ENCODE measurements around the gene CIAPIN1.
"Not testable (repeated sequence)": the region's sequence is repeated elsewhere in the genome, so short reads cannot be mapped to it uniquely, and the experiment has no call there.

CIAPIN1 gene

GRCh38 chr16:57409870-57410587, 37.2 kb downstream of the CIAPIN1 start:
- Histone ChIP-seq H3K4me3 (ENCODE audit: low read depth, low read length) (no peak overlapping the region), H3K4me1 (ENCODE audit: control insufficient read depth, insufficient read depth, low read length) (no peaks in the 10 kb centered on the region), H3K36me3 (ENCODE audit: control insufficient read depth, insufficient read depth, low read length) (no peaks in the 10 kb centered on the region), H3K9ac (ENCODE audit: low read depth, low read length) (no peak overlapping the region), H3K27me3 (ENCODE audit: control insufficient read depth, insufficient read depth, low read length) (no peaks in the 10 kb centered on the region), H3K9me3 (ENCODE audit: control insufficient read depth, insufficient read depth, low read length) (no peaks in the 10 kb centered on the region)

- no peaks in the 10 kb centered on the region for H3K4me1 ChIP-seq (ENCODE audit: control insufficient read depth, insufficient read depth, low read length)
- no peaks in the 10 kb centered on the region for H3K36me3 ChIP-seq (ENCODE audit: control insufficient read depth, insufficient read depth, low read length)
- no peak overlapping the region for H3K9ac ChIP-seq (ENCODE audit: low read depth, low read length)
- no peaks in the 10 kb centered on the region for H3K27me3 ChIP-seq (ENCODE audit: control insufficient read depth, insufficient read depth, low read length)
- H3K4me3 ChIP-seq (ENCODE audit: low read depth, low read length): no peak overlapping the region
- no peaks in the 10 kb centered on the region for H3K9me3 ChIP-seq (ENCODE audit: control insufficient read depth, insufficient read depth, low read length)
These were observed 38.1 kb downstream of the CIAPIN1 start for GRCh38 chr16:57409065-57409464.

DNA sequence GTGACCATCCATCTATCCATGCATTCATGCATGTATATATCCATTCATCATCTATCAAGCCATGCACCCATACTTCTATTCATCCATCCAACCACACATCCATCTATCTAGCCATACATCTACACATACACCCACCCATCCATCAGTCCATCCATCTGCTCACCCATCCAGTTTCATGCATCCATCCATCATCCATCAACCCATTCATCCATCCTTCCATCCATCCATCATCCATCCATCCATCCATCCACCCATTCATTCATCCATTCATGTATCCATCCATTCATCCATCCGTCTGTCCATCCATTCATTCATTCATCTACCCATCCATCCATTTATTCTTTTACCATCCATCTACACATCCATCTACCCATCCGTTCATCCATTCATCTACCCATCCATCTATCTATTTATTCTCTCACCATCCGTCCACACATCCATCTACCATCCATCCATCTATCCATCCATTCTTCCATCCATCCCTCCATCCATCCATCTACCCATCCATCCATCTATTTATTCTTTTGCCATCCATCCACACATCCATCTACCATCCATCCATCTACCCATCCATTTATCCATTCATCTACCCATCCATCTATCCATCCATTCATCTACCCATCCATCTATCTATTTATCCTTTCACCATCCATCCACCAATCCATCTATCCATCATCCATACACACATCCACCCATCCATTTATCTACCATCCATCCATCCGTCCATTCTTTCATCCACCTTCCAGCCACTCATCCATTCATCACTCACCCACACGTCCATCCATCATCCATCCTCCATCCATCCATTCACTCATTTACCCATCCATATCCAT, 39.4 kb downstream of the CIAPIN1 start:
- Histone ChIP-seq H3K27me3 (ENCODE audit: control insufficient read depth, insufficient read depth, low read length) (no peaks in the 10 kb centered on the region), H3K36me3 (ENCODE audit: control insufficient read depth, insufficient read depth, low read length) (no peaks in the 10 kb centered on the region), H3K9ac (ENCODE audit: low read depth, low read length) (no peak overlapping the region), H3K4me1 (ENCODE audit: control insufficient read depth, insufficient read depth, low read length) (no peaks in the 10 kb centered on the region), H3K9me3 (ENCODE audit: control insufficient read depth, insufficient read depth, low read length) (no peaks in the 10 kb centered on the region), H3K4me3 (ENCODE audit: low read depth, low read length) (no peak overlapping the region)

GRCh38 chr16:57406881-57407280, 40.3 kb downstream of the CIAPIN1 start:
- Histone ChIP-seq H3K36me3 (ENCODE audit: control insufficient read depth, insufficient read depth, low read length) (no peaks in the 10 kb centered on the region), H3K4me1 (ENCODE audit: control insufficient read depth, insufficient read depth, low read length) (no peaks in the 10 kb centered on the region), H3K9me3 (ENCODE audit: control insufficient read depth, insufficient read depth, low read length) (no peaks in the 10 kb centered on the region), H3K9ac (ENCODE audit: low read depth, low read length) (no peak overlapping the region), H3K4me3 (ENCODE audit: low read depth, low read length) (no peak overlapping the region), H3K27me3 (ENCODE audit: control insufficient read depth, insufficient read depth, low read length) (no peaks in the 10 kb centered on the region)

- H3K9me3 ChIP-seq (ENCODE audit: control insufficient read depth, insufficient read depth, low read length): no peaks in the 10 kb centered on the region
- no peaks in the 10 kb centered on the region for H3K4me1 ChIP-seq (ENCODE audit: control insufficient read depth, insufficient read depth, low read length)
- H3K27me3 ChIP-seq (ENCODE audit: control insufficient read depth, insufficient read depth, low read length): no peaks in the 10 kb centered on the region
- no peak overlapping the region for H3K4me3 ChIP-seq (ENCODE audit: low read depth, low read length)
- no peaks in the 10 kb centered on the region for H3K36me3 ChIP-seq (ENCODE audit: control insufficient read depth, insufficient read depth, low read length)
- H3K9ac ChIP-seq (ENCODE audit: low read depth, low read length): no peak overlapping the region
These were observed 42.1 kb downstream of the CIAPIN1 start for GRCh38 chr16:57405097-57405496.

GRCh38 chr16:57403965-57404817, 43.0 kb downstream of the CIAPIN1 start, which contains the start of gene CCL17:
Gene CCL17 (plus strand): TSS chr16:57404767. CDS start chr16:57413933, 9,166 bp downstream.
- no peak within 1 kb of the TSS for H3K9ac ChIP-seq (ENCODE audit: low read depth, low read length)

DNA sequence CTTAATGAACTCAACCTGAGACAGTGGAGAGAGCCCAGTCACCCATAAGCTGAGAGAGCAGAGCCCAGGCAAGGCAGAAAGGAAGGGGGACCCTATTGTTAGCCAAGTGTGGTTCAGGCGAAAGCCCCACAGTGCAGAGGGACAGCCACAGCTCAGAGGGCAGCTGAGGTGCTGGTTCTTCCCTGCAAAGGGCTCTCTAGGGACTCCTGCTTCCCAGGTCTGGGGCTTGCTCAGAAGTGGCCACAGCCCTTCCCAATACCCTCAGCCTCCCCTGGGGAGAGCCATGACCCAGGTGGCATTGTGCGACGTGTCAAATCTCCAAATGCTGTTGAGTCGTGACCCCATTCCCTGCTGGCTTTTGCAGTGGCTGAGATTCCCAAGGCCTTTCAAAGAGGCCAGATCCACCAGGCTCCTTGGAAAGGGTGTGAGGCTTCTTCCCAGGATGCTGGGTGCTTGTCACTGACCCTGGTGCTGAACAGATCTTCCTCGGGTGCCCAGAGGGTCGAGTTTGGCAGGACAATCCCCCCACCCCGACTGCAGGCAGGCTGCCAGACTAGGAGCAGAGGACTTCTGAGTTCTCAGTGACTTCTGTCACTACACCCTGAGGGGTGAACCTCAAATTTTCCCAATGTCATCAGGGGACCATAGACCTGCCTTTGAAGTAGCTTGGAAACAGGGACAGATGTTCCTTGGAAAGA, 45.1 kb downstream of the CIAPIN1 start:
- Histone ChIP-seq H3K9ac (ENCODE audit: low read depth, low read length) (no peak overlapping the region), H3K27me3 (ENCODE audit: control insufficient read depth, insufficient read depth, low read length) (no peaks in the 10 kb centered on the region), H3K36me3 (ENCODE audit: control insufficient read depth, insufficient read depth, low read length) (no peaks in the 10 kb centered on the region), H3K4me1 (ENCODE audit: control insufficient read depth, insufficient read depth, low read length) (no peaks in the 10 kb centered on the region), H3K9me3 (ENCODE audit: control insufficient read depth, insufficient read depth, low read length) (no peaks in the 10 kb centered on the region), H3K4me3 (ENCODE audit: low read depth, low read length) (no peak overlapping the region)

More at GRCh38 chr16:57403965-57404817, 43.0 kb downstream of the CIAPIN1 start, which contains the start of gene CCL17:
- H3K9me3 ChIP-seq (ENCODE audit: control insufficient read depth, insufficient read depth, low read length): no peaks in the 10 kb centered on the region
- no peak within 1 kb of the TSS for H3K4me3 ChIP-seq (ENCODE audit: low read depth, low read length)
- H3K36me3 ChIP-seq (ENCODE audit: control insufficient read depth, insufficient read depth, low read length): no peaks in the 10 kb centered on the region
- no peaks in the 10 kb centered on the region for H3K4me1 ChIP-seq (ENCODE audit: control insufficient read depth, insufficient read depth, low read length)
- H3K27me3 ChIP-seq (ENCODE audit: control insufficient read depth, insufficient read depth, low read length): no peaks in the 10 kb centered on the region

DNA sequence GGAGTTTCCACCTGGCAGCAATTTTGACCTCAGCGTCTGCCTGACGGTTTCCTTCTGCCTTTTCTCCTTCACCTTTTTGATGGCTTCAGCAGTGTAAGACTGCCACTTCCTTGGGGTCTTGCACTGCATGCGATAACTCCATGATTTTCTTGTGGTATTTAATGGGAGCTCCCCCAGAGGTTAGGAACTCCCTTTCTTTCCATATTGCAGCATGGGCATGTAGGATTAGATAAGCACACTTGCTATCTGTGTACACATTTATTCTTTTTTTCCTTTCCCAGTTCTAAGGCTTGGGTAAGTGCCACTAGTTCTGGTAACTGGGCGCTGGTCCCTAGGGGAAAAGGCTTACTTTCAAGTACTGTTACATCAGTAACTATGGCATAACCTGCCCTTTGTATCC, 49.7 kb downstream of the CIAPIN1 start:
- H3K9me3 ChIP-seq (ENCODE audit: control insufficient read depth, insufficient read depth, low read length); H3K9ac ChIP-seq (ENCODE audit: low read depth, low read length); H3K36me3 ChIP-seq (ENCODE audit: control insufficient read depth, insufficient read depth, low read length); H3K4me3 ChIP-seq (ENCODE audit: low read depth, low read length); H3K4me1 ChIP-seq (ENCODE audit: control insufficient read depth, insufficient read depth, low read length); H3K27me3 ChIP-seq (ENCODE audit: control insufficient read depth, insufficient read depth, low read length): not testable (repeated sequence)

DNA sequence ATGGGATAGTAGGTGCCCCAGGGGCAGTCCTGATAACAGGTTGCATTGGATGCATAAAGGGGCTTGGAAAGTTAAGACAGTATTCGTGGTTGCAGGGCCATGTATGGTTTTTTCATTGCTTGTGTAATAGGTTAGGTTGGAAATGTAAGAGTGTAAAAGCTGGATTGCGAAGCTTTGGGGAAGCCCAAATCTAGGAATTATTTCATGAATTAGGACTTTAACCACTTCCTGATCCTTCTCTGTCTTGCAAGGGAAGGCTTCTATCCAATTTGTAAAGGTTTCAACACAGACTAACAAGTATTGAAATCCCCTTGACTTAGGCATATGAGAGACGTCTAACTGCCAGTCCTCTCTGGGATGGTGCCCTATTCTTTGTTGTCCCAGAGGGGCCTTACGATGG, 50.4 kb downstream of the CIAPIN1 start:
- H3K27me3 ChIP-seq (ENCODE audit: control insufficient read depth, insufficient read depth, low read length): no peaks in the 10 kb centered on the region
- no peaks in the 10 kb centered on the region for H3K4me1 ChIP-seq (ENCODE audit: control insufficient read depth, insufficient read depth, low read length)
- H3K9me3 ChIP-seq (ENCODE audit: control insufficient read depth, insufficient read depth, low read length): no peaks in the 10 kb centered on the region
- H3K36me3 ChIP-seq (ENCODE audit: control insufficient read depth, insufficient read depth, low read length): no peaks in the 10 kb centered on the region
- no peak overlapping the region for H3K4me3 ChIP-seq (ENCODE audit: low read depth, low read length)
- H3K9ac ChIP-seq (ENCODE audit: low read depth, low read length): no peak overlapping the region

GRCh38 chr16:57395026-57395425, 52.2 kb downstream of the CIAPIN1 start:
- no peaks in the 10 kb centered on the region for H3K27me3 ChIP-seq (ENCODE audit: control insufficient read depth, insufficient read depth, low read length)
- H3K9me3 ChIP-seq (ENCODE audit: control insufficient read depth, insufficient read depth, low read length): no peaks in the 10 kb centered on the region
- H3K4me1 ChIP-seq (ENCODE audit: control insufficient read depth, insufficient read depth, low read length): no peaks in the 10 kb centered on the region
- H3K9ac ChIP-seq (ENCODE audit: low read depth, low read length): no peak overlapping the region
- H3K36me3 ChIP-seq (ENCODE audit: control insufficient read depth, insufficient read depth, low read length): no peaks in the 10 kb centered on the region
- no peak overlapping the region for H3K4me3 ChIP-seq (ENCODE audit: low read depth, low read length)

- Histone ChIP-seq H3K27me3 (ENCODE audit: control insufficient read depth, insufficient read depth, low read length) (no peaks in the 10 kb centered on the region), H3K9ac (ENCODE audit: low read depth, low read length) (no peak overlapping the region), H3K36me3 (ENCODE audit: control insufficient read depth, insufficient read depth, low read length) (no peaks in the 10 kb centered on the region), H3K4me1 (ENCODE audit: control insufficient read depth, insufficient read depth, low read length) (no peaks in the 10 kb centered on the region), H3K4me3 (ENCODE audit: low read depth, low read length) (no peak overlapping the region), H3K9me3 (ENCODE audit: control insufficient read depth, insufficient read depth, low read length) (no peaks in the 10 kb centered on the region)
These were observed 52.7 kb downstream of the CIAPIN1 start for GRCh38 chr16:57394444-57394843.

Measured in iPS-15b (cell line).